C4-2B (cell line): ENCODE data around the gene PRKCZ.
A peak's percentile ranks its signal among the peaks of the same experiment; 100 is the strongest.

Experiments used
- H3K27ac ChIP-seq: fragments of 450-650 bp; 2 replicates; pipeline ENCODE4 v1.5.1; 2017
- ZFX ChIP-seq: fragments of 450-650 bp; IDR thresholded peaks from 2 replicates; pipeline ENCODE4 v1.6.1; 2017
- TF ChIP-seq, protein P1 (sequence below): fragments of 450-650 bp; conservative IDR thresholded peaks from 2 replicates; pipeline ENCODE4 v1.5.1; 2017; ENCODE audit warnings: mild to moderate bottlenecking

The PRKCZ gene

GRCh38 chr1:2129256-2129943 lies 79.2 kb downstream of the PRKCZ start:
- H3K27ac ChIP-seq: no peak overlapping the region
- TF ChIP-seq ZFX: no peak
- TF ChIP-seq, protein P1, sequence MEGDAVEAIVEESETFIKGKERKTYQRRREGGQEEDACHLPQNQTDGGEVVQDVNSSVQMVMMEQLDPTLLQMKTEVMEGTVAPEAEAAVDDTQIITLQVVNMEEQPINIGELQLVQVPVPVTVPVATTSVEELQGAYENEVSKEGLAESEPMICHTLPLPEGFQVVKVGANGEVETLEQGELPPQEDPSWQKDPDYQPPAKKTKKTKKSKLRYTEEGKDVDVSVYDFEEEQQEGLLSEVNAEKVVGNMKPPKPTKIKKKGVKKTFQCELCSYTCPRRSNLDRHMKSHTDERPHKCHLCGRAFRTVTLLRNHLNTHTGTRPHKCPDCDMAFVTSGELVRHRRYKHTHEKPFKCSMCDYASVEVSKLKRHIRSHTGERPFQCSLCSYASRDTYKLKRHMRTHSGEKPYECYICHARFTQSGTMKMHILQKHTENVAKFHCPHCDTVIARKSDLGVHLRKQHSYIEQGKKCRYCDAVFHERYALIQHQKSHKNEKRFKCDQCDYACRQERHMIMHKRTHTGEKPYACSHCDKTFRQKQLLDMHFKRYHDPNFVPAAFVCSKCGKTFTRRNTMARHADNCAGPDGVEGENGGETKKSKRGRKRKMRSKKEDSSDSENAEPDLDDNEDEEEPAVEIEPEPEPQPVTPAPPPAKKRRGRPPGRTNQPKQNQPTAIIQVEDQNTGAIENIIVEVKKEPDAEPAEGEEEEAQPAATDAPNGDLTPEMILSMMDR: no peak

GRCh38 chr1:2130156-2130555 lies 79.9 kb downstream of the PRKCZ start:
- TF ChIP-seq ZFX: no peak
- TF ChIP-seq, protein P1: no peak

GRCh38 chr1:2130871-2131289 lies 80.7 kb downstream of the PRKCZ start:
- H3K27ac ChIP-seq: no peak overlapping the region
- TF ChIP-seq, protein P1: no peak
- TF ChIP-seq ZFX: no peak

More at GRCh38 chr1:2130156-2130555, 79.9 kb downstream of the PRKCZ start:
- H3K27ac ChIP-seq: no peak overlapping the region

DNA sequence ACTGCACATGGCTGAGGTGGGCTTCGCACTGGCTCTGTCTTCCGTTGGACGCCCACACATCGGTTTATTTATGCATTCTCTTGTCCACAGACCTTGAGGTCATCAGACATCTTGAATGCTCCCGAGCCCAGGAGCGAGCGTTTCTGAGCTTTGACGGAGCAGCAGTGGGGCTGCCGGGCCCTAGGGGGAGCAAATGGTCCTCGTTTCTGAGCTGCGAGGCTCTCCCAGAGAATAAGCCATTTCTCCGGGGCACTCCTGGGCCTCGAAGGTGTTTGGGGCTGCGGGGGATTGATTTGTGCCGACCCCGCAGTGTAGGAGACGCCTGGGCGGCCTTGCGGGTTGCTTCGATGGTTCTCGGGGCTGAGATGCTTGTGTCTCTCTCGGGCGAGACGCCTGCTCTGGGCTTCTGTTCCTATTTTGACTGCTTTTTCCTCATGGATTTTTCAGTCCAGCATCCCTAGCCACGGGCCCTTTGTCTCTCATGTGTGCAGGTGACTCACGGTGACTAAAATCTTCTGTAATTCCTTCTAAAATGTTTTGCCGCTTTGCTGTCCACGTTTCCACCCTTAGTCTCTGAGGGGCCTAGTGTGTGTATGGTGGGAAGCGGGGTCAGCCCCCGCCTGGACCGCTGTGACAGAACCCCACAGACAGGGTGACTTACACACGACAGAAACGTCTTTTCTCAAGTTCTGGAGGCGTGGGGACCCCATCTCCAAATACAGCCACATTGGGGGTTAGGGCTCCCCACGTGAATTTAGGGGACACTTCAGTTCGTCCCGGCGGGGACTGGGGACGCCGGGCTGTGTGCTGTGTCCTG lies 82.2 kb downstream of the PRKCZ start:
- no peak overlapping the region for H3K27ac ChIP-seq

GRCh38 chr1:2133039-2133878 lies 83.0 kb downstream of the PRKCZ start:
- peak overlapping the region; percentile 11 for H3K27ac ChIP-seq
- TF ChIP-seq, protein P1: no peak
- no peak for TF ChIP-seq ZFX

More for the DNA sequence above, 82.2 kb downstream of the PRKCZ start:
- TF ChIP-seq ZFX: no peak
- TF ChIP-seq, protein P1: no peak

GRCh38 chr1:2133879-2134215 lies 83.6 kb downstream of the PRKCZ start:
- H3K27ac ChIP-seq: peak overlapping the region; percentile 11
- no peak for TF ChIP-seq ZFX
- TF ChIP-seq, protein P1: no peak
